Measurements from ENCODE around the gene PGAP3. TPM values are rescaled to one million over a fixed set of nuclear protein-coding genes. Genes with fewer than 3 reads are reported as not detected.

The PGAP3 gene
- total RNA-seq, 1 experiment from 2014 or later, result 29.0 TPM

DNA sequence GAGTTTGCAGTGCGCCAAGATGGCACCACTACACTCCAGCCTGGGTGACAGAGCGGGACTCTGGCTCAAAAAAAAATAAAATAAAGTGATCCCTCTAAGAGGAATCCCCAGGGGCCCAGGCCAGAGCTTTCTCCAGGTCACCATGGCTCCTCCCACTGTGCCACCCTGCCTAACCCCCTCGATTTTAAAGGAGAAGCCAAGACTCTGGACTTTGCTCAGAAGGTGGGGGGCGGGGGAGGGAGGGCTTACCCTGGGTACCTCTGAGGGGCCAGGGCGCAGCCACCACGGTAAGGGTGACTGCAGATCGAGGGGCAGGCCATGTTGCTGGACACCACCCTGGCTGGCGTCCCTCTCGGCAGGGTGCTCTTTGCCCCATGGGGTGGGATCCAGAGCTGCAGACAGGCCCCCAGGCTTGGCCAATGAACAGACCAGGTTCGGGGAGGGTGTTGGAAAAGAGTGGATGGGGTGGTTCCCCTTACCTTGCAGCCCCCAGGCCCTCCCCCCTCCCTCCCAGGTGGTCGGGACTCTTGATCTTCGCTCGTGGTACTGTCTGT, 49.4 kb upstream of the PGAP3 start:
- Histone ChIP-seq H2BK5ac (ENCODE audit: insufficient read length, low read length) (no peak overlapping the region), H3K14ac (ENCODE audit: insufficient read depth, low read length) (peak overlapping the region; percentile 61; the same call in 1 of the 2 replicates), H2BK20ac (ENCODE audit: low read depth, low read length, poor library complexity, severe bottlenecking) (no peak overlapping the region), H3K23ac (ENCODE audit: insufficient read length, low read depth, low read length) (no peak overlapping the region), H3K27me3 (ENCODE audit: insufficient read depth, low read length) (no peaks in the 10 kb centered on the region), H3K79me1 (ENCODE audit: insufficient read depth, low read depth, low read length, poor library complexity, severe bottlenecking) (no peaks in the 10 kb centered on the region), H2BK12ac (ENCODE audit: insufficient read length, low read depth, low read length) (no peak overlapping the region), H4K5ac (ENCODE audit: insufficient read length, low read depth, low read length) (no peak overlapping the region), H3K9ac (ENCODE audit: extremely low read depth, insufficient read length, low read length) (no peak overlapping the region), H4K8ac (replicated peaks; ENCODE audit: insufficient read length, low read depth, low read length) (no peak overlapping the region), H3T11ph (ENCODE audit: low read length) (no peak overlapping the region), H3K56ac (ENCODE audit: insufficient read length, low read depth, low read length) (no peak overlapping the region), H3K9me3 (ENCODE audit: control insufficient read depth, low read depth, low read length) (no peaks in the 10 kb centered on the region), H3K79me2 (ENCODE audit: insufficient read depth, low read length) (peaks cover 2% of the 10 kb centered on the region; the same call in 1 of the 2 replicates), H3K4me1 (ENCODE audit: insufficient read depth, low read length) (peaks cover 3% of the 10 kb centered on the region; the same call in 1 of the 2 replicates), H4K91ac (ENCODE audit: insufficient read length, low read depth, low read length) (no peak overlapping the region), H3K4ac (ENCODE audit: low read depth, low read length) (no peak overlapping the region), H2BK15ac (ENCODE audit: low read depth, low read length) (no peak overlapping the region), H3K23me2 (ENCODE audit: insufficient read length, low read depth, low read length, poor library complexity, severe bottlenecking) (peaks cover 27% of the 10 kb centered on the region), H3K27ac (ENCODE audit: insufficient read length, low read depth, low read length) (no peak overlapping the region), H3K18ac (ENCODE audit: insufficient read length, low read depth, low read length) (no peak overlapping the region), H2AK5ac (ENCODE audit: insufficient read length, low read length) (no peak overlapping the region), H3K4me2 (ENCODE audit: insufficient read depth, insufficient read length, low read length) (peak overlapping the region; percentile 73), H2AFZ (ENCODE audit: low read length) (no peak overlapping the region), H4K20me1 (ENCODE audit: control insufficient read depth, insufficient read depth, insufficient read length) (no peaks in the 10 kb centered on the region), H2BK120ac (ENCODE audit: low read depth, low read length, poor library complexity, severe bottlenecking) (no peak overlapping the region)
- no peaks in the 10 kb centered on the region for H3K9me3 Mint-ChIP-seq
- no peak for DNase-seq
- TF ChIP-seq, protein P1, sequence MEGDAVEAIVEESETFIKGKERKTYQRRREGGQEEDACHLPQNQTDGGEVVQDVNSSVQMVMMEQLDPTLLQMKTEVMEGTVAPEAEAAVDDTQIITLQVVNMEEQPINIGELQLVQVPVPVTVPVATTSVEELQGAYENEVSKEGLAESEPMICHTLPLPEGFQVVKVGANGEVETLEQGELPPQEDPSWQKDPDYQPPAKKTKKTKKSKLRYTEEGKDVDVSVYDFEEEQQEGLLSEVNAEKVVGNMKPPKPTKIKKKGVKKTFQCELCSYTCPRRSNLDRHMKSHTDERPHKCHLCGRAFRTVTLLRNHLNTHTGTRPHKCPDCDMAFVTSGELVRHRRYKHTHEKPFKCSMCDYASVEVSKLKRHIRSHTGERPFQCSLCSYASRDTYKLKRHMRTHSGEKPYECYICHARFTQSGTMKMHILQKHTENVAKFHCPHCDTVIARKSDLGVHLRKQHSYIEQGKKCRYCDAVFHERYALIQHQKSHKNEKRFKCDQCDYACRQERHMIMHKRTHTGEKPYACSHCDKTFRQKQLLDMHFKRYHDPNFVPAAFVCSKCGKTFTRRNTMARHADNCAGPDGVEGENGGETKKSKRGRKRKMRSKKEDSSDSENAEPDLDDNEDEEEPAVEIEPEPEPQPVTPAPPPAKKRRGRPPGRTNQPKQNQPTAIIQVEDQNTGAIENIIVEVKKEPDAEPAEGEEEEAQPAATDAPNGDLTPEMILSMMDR (conservative IDR thresholded peaks at IDR 0.05), result no peak
- H3K27ac Mint-ChIP-seq, result peak overlapping the region in 1 of 3 experiments; percentile 52; a peak in 2 of 7 replicates
- peaks cover 0 to 4% (median 0%) of the 10 kb centered on the region in 3 experiments; a peak in 4 of 7 replicates for H3K36me3 Mint-ChIP-seq (ENCODE audit: insufficient read depth in 1 of 3, low read depth in 3 of 3)
- no CpG with 5 or more reads among the region's 13 CpGs for WGBS (ENCODE audit: extremely low coverage, insufficient read length, low lambda C conversion rate)
- peaks cover 3% of the 10 kb centered on the region; the same call in 1 of the 2 replicates for H3K27me3 Mint-ChIP-seq (ENCODE audit: low read depth)
- peaks cover 31 to 38% of the 10 kb centered on the region in 2 experiments for H3K4me1 Mint-ChIP-seq
- H3K4me3 Mint-ChIP-seq, result peak overlapping the region; percentile 85 to 87
